Uterus (tissue), 4 donors: ENCODE results near the gene SLC38A1. TPM values are rescaled to one million over a fixed set of nuclear protein-coding genes. Genes with fewer than 3 reads are reported as not detected.

Experiments used
- DNase-seq, 2 donors: peaks; one replicate each; pipeline ENCODE4 v3.0.0-alpha.2; 2019 to 2020
- H3K27ac ChIP-seq, 2 donors: fragments of 200-600 bp; sonication (generic); 1 replicate in 1 of 2; 2 replicates in 1 of 2; pipeline ENCODE4 v1.5.1; 2016 to 2018
- H3K27me3 ChIP-seq, 2 donors: fragments of 200-600 bp; sonication (generic); one replicate each; pipeline ENCODE4 v1.5.1; 2018 to 2019; ENCODE audit warnings: control low read depth in 1 of 2
- H3K36me3 ChIP-seq, 2 donors: fragments of 200-600 bp; sonication (generic); one replicate each; pipeline ENCODE4 v1.5.1; 2019; ENCODE audit warnings: control low read depth in 1 of 2
- H3K4me1 ChIP-seq, 2 donors: fragments of 200-600 bp; sonication (generic); one replicate each; pipeline ENCODE4 v1.5.1; 2018 to 2019; ENCODE audit warnings: control low read depth in 1 of 2
- H3K4me3 ChIP-seq, 2 donors: fragments of 200-600 bp; sonication (generic); 1 replicate in 1 of 2; 2 replicates in 1 of 2; pipeline ENCODE4 v1.5.1; 2018 to 2019; ENCODE audit warnings: mild to moderate bottlenecking in 1 of 2
- H3K9me3 ChIP-seq, 2 donors: fragments of 200-600 bp; sonication (generic); one replicate each; pipeline ENCODE4 v1.5.1; 2019; ENCODE audit warnings: control low read depth in 1 of 2
- POLR2A ChIP-seq, 2 donors: fragments of 450-650 bp; IDR thresholded peaks; one replicate each; pipeline ENCODE4 v1.6.1; 2016; ENCODE audit warnings: antibody characterized with exemption in 2 of 2, mild to moderate bottlenecking in 1 of 2, moderate library complexity in 1 of 2
- intact Hi-C: fragments of 100-400 bp; cut with DNase I; formaldehyde crosslinking; loops from one replicate; pipeline ENCODE4 v1.15.1; 2023; ENCODE audit warnings: low total_unique reads
- total RNA-seq, 4 donors: library from RNA; depleted of rRNA in 3 of 4; stranded (reverse); fragments of >200 nt in 3 of 4; gene quantifications; one replicate each; pipeline versions ENCODE4 v1.1.0 to v1.2.4, GENCODE V29; 2014 to 2023
- TF ChIP-seq, protein P1 (sequence below), 4 experiments: fragments of 200-600 bp in 2 of 4; fragments of 450-650 bp in 2 of 4; sonication (generic) in 2 of 4; IDR thresholded peaks; one replicate each; pipeline ENCODE4 v1.5.1; 2016 to 2019; ENCODE audit warnings: antibody characterized with exemption in 4 of 4, mild to moderate bottlenecking in 2 of 4, moderate library complexity in 1 of 4
- donor health status: DM: yes; HTN: yes; CAD: no.

Gene SLC38A1
- total RNA-seq, 4 donors from 2014 or later, result 27.1 to 93.6 (median 64.1) TPM

DNA sequence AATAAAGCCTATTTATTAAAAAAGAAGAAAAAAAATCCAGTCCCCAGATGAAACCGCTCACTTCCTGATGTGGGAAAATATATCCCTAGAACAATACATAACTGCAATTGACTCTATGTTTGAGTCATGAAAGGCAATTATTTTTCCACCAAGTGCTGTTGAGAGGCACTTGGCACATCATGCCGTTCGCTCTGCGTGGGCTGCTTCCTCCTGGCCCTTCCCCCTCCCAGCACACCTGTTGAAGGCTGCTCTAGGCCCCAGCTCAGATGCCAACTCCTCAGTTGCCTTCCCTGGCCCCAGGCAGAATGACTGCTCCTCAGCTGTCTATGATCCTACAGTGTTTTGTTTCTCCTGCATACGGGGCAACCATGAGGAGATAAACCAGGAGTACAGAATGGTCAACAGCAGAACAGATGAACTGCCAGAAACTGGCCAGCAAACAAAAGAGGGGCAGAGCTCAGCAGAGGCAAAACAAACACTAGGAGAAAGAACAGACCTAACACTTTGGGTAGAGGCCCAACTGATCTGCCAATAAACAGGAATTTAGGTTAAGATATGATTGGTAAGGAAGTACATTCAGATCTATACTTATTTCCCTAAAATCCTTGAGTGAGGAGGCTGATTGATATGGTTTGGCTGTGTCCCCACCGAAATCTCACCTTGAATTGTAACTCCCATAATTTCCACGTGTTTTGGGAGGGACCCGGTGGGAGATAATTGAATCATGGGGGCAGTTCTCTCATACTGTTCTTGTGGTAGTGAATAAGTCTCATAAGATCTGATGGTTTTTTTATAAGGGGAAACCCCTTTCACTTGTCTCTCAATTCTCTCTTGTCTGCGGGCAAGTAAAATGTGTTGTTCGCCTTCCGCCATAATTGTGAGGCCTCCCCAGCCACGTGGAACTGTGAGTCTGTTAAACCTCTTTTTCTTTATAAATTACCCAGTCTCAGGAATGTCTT is 58.6 kb downstream of the SLC38A1 start:
- no peaks in the 10 kb centered on the region for H3K4me1 ChIP-seq
- H3K4me3 ChIP-seq, result no peak overlapping the region
- peak; percentile 38 to 49 for DNase-seq
- H3K36me3 ChIP-seq, result no peaks in the 10 kb centered on the region
- intact Hi-C loops, result no loop called here
- no peaks in the 10 kb centered on the region for H3K27me3 ChIP-seq
- H3K27ac ChIP-seq, result peak overlapping the region; percentile 59 to 75
- no peaks in the 10 kb centered on the region for H3K9me3 ChIP-seq
- TF ChIP-seq POLR2A (IDR thresholded peaks at IDR 0.05), result no peak
- TF ChIP-seq, protein P1, sequence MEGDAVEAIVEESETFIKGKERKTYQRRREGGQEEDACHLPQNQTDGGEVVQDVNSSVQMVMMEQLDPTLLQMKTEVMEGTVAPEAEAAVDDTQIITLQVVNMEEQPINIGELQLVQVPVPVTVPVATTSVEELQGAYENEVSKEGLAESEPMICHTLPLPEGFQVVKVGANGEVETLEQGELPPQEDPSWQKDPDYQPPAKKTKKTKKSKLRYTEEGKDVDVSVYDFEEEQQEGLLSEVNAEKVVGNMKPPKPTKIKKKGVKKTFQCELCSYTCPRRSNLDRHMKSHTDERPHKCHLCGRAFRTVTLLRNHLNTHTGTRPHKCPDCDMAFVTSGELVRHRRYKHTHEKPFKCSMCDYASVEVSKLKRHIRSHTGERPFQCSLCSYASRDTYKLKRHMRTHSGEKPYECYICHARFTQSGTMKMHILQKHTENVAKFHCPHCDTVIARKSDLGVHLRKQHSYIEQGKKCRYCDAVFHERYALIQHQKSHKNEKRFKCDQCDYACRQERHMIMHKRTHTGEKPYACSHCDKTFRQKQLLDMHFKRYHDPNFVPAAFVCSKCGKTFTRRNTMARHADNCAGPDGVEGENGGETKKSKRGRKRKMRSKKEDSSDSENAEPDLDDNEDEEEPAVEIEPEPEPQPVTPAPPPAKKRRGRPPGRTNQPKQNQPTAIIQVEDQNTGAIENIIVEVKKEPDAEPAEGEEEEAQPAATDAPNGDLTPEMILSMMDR (IDR thresholded peaks at IDR 0.05), result no peak

GRCh38 chr12:46209170-46209569 is 59.7 kb downstream of the SLC38A1 start:
- TF ChIP-seq, protein P1 (IDR thresholded peaks at IDR 0.05), result no peak
- TF ChIP-seq POLR2A (IDR thresholded peaks at IDR 0.05), result no peak
- no peak overlapping the region for H3K4me3 ChIP-seq
- H3K27me3 ChIP-seq, result no peaks in the 10 kb centered on the region
- no peaks in the 10 kb centered on the region for H3K36me3 ChIP-seq
- no peaks in the 10 kb centered on the region for H3K4me1 ChIP-seq
- no peak for DNase-seq
- intact Hi-C loops, result no loop called here
- H3K9me3 ChIP-seq, result no peaks in the 10 kb centered on the region
- H3K27ac ChIP-seq, result peak overlapping the region; percentile 45 to 75

GRCh38 chr12:46208370-46208769 is 60.5 kb downstream of the SLC38A1 start:
- intact Hi-C loops, result no loop called here

DNA sequence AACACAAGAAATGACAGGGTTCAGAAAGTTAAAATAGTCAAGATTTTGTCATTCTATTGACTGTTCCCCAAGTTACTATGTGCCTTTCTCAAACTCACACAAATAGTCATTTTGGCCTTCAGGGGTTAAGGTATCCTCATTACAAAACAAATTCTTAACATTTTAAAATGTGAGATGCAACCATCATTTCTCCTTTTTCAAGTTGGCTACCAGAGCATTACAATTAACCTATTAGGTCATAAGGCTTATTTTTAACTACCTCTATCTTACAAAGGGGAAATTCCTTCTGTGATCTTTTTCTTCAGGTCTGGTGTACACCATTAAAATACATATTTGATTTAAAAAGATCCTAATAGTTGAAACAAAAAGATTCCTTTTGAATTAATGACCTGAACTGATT is 61.2 kb downstream of the SLC38A1 start:
- H3K9me3 ChIP-seq, result no peaks in the 10 kb centered on the region
- no peaks in the 10 kb centered on the region for H3K27me3 ChIP-seq
- H3K4me1 ChIP-seq, result no peaks in the 10 kb centered on the region
- H3K36me3 ChIP-seq, result no peaks in the 10 kb centered on the region
- DNase-seq, result no peak
- TF ChIP-seq, protein P1 (IDR thresholded peaks at IDR 0.05), result no peak
- no peak for TF ChIP-seq POLR2A (IDR thresholded peaks at IDR 0.05)
- H3K27ac ChIP-seq, result peak overlapping the region; percentile 8 to 75
- no peak overlapping the region for H3K4me3 ChIP-seq
- intact Hi-C loops, result no loop called here

More at GRCh38 chr12:46208370-46208769, 60.5 kb downstream of the SLC38A1 start:
- no peak for TF ChIP-seq POLR2A (IDR thresholded peaks at IDR 0.05)
- TF ChIP-seq, protein P1 (IDR thresholded peaks at IDR 0.05), result no peak
- Histone ChIP-seq H3K27ac (peak overlapping the region; percentile 16 to 75), H3K4me1 (no peaks in the 10 kb centered on the region), H3K36me3 (no peaks in the 10 kb centered on the region), H3K4me3 (no peak overlapping the region), H3K27me3 (no peaks in the 10 kb centered on the region), H3K9me3 (no peaks in the 10 kb centered on the region)
- DNase-seq, result no peak

GRCh38 chr12:46206471-46206870 is 62.4 kb downstream of the SLC38A1 start:
- Histone ChIP-seq H3K4me1 (no peaks in the 10 kb centered on the region), H3K27me3 (no peaks in the 10 kb centered on the region), H3K4me3 (no peak overlapping the region), H3K36me3 (no peaks in the 10 kb centered on the region), H3K27ac (peak overlapping the region; percentile 8 to 75), H3K9me3 (no peaks in the 10 kb centered on the region)
- intact Hi-C loops, result no loop called here
- TF ChIP-seq POLR2A (IDR thresholded peaks at IDR 0.05), result no peak
- TF ChIP-seq, protein P1 (IDR thresholded peaks at IDR 0.05), result no peak
- no peak for DNase-seq
